Choroid plexus epithelial cell (primary cell): ENCODE measurements around the gene MRPS33.

Experiments
- DNase-seq: peaks from one replicate; pipeline ENCODE4 v3.0.0-alpha.2; 2010; ENCODE audit warnings: low read depth
- H3K4me3 ChIP-seq: 2 replicates; pipeline ENCODE4 v1.5.1; 2011; ENCODE audit warnings: low read depth, mild to moderate bottlenecking, control low read depth, low read length, moderate library complexity
- TF ChIP-seq, protein P1 (sequence below): conservative IDR thresholded peaks from 2 replicates; pipeline ENCODE4 v1.5.1; 2011; ENCODE audit warnings: low read depth, mild to moderate bottlenecking, control low read depth, inconsistent platforms, low read length, moderate library complexity

MRPS33 gene

DNA sequence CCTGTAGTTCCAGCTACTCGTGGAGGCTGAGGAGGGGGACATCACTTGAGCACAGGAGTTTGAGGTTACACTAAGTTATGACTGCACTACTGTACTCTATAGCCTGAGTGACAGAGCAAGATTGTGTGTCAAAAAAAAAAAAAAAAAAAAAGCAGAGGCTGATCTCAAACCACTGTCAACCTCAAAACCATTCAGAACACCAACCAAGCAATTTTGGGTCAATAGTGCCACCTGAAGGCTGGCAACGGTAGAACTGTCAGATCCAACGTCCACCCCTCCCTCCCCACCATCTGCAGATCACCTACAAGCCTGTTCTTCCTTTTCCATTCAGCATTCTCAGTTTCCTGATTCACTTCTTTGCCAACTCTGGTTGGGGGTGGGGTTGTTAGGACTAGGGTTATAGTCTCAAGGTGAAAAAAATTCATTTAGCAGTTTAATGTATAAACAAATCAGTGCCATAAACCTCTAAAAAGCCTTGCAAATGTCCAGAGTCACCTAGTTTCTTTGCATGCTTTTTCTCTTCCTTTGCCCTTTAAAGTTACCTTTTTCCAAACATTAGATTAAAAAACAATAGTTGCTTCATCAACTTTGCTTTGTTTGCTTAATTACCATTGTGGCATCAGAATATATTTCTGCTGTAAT lies 2.6 kb downstream of the MRPS33 start:
- TF ChIP-seq, protein P1, sequence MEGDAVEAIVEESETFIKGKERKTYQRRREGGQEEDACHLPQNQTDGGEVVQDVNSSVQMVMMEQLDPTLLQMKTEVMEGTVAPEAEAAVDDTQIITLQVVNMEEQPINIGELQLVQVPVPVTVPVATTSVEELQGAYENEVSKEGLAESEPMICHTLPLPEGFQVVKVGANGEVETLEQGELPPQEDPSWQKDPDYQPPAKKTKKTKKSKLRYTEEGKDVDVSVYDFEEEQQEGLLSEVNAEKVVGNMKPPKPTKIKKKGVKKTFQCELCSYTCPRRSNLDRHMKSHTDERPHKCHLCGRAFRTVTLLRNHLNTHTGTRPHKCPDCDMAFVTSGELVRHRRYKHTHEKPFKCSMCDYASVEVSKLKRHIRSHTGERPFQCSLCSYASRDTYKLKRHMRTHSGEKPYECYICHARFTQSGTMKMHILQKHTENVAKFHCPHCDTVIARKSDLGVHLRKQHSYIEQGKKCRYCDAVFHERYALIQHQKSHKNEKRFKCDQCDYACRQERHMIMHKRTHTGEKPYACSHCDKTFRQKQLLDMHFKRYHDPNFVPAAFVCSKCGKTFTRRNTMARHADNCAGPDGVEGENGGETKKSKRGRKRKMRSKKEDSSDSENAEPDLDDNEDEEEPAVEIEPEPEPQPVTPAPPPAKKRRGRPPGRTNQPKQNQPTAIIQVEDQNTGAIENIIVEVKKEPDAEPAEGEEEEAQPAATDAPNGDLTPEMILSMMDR = peak; percentile 73
- peak; percentile 76 for DNase-seq
- H3K4me3 ChIP-seq = no peak overlapping the region

- no peak overlapping the region for H3K4me3 ChIP-seq
- DNase-seq = no peak
- TF ChIP-seq, protein P1 = no peak
Measured at GRCh38 chr7:141011443-141011842, 3.3 kb downstream of the MRPS33 start.

DNA sequence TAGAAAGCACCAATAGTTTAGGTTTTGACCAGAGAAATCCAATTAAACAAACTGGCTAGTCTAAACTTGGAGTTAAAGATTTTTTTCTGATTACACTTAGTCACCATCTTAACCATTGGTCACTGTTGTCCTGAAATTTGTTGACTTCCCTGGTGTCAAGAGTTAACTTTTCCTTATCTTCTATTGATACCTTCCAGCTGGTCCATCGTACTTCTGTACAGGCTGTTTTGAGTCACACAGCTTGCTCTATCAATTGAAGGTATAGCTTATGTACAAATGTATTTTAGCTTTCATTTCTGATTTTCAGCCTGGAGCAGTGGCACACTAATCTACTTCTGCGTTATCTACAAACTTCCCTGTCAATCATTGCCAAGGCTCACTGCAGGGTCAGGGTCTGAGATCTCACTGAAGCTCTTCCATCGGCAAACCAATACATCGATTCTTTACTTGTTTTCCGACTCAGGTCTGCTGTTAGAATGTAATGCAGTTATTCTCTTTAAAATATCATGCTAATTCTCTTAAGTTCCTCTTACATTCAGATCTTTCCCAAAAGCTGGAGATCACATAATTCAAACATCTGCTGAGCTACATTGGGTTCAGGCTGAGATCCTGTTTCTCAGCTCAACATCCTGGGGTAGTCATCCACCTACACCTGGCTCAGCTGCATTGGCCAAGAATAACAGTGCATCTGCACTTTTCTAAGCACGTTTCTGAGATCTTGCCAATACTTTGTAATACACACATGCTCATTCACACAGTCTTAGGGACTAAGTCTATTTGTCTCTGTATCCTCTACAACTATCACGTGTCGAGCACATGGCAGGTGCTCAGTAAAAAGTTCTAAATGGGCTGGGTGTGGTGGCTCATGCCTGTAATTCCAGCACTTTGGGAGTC lies 11.3 kb downstream of the MRPS33 start:
- DNase-seq = no peak
- no peak overlapping the region for H3K4me3 ChIP-seq
- TF ChIP-seq, protein P1 = no peak

- TF ChIP-seq, protein P1 = no peak
- no peak for DNase-seq
- H3K4me3 ChIP-seq = no peak overlapping the region
Measured at GRCh38 chr7:141001546-141001945, 13.2 kb downstream of the MRPS33 start.

DNA sequence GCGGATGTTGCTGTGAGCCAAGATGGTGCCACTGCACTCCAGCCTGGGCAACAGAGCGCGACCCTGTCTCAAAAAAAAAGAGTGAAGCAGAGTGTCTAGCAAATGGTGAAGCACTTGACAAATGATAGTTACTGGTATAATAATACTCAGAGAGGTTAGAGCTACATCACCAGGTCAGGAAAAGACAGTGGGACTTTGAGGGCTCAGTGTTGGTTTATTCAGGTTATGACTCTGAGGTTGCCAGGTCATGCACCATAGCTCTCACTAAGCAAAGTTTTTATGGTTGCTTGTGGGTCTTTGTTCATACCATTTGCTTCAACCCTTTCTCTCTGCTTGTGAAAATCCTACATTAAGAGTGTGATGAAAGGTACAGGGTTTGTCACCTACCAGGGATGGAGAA lies 13.6 kb downstream of the MRPS33 start:
- H3K4me3 ChIP-seq = no peak overlapping the region
- DNase-seq = no peak
- TF ChIP-seq, protein P1 = no peak

GRCh38 chr7:140998715-140999114 lies 16.0 kb downstream of the MRPS33 start:
- no peak for DNase-seq
- TF ChIP-seq, protein P1 = no peak
- H3K4me3 ChIP-seq = no peak overlapping the region
